T47D (cell line): Measurements from ENCODE around the gene JTB.

ENCODE experiments used
- DNase-seq, 2 experiments: peaks; one replicate each; pipeline versions ENCODE4 v3.0.0 to v3.0.0-alpha.2; 2011 to 2012; ENCODE audit warnings: low read depth in 1 of 2, low spot score in 1 of 2
- JUND ChIP-seq: IDR thresholded peaks from 2 replicates; pipeline ENCODE4 v1.6.1; 2012; ENCODE audit warnings: low read depth
- in situ Hi-C: cut with HindIII; loops from 2 replicates; pipeline ENCODE4 v1.10.0; 2016; ENCODE audit warnings: low sequenced_read_pairs, low pct_unique_long_range_greater_than_20kb

Gene JTB

DNA sequence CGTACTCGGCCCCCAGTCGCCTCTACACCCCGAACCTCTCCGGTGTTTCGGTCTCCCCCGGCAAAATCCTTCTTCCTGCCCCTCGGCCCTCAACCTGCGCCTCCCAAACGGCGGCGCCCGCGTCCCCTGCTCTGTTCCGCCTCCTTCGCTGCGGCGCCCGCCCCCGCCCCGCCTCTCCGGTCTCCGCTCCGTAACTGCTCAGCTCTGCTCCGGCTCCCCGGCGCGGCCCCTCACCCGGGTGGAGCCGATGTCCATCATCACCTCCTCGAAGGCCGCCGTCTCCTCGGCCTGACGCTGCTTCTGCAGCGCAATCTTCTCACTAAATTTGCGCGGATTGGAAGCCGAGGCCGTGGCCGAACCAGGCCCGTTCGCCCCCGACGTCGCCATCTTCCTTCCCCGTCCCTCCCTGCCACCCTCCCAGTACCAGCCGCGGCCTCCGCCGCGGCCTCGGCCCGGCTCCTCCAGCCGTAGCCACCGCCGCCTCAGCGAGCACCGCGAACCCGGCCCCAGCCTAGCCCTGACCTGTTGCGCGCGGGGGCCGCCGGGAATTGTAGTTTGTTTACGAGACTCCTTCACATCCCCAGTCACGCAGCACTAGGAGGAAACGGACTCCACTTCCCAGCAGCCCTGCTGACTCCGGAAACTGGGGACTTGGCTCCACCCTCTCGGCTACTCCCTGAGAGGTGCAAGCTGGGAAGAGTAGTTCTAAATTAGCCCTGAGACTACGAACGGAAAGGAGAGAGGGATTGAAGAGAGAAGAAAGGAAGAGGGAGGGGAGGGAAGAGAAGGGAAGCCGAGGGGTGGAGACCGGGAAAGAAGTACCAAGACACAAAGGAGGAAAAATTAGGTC lies 19.1 kb downstream of the JTB start, which contains the start of gene CRTC2:
CRTC2 (minus strand) TSS at position 502 of the 850 bp plus-strand sequence; CDS start at position 387, 115 bp downstream.
- in situ Hi-C loops: no loop called here
- no peak for TF ChIP-seq JUND
- DNase-seq: peak; percentile 98 to 99

DNA sequence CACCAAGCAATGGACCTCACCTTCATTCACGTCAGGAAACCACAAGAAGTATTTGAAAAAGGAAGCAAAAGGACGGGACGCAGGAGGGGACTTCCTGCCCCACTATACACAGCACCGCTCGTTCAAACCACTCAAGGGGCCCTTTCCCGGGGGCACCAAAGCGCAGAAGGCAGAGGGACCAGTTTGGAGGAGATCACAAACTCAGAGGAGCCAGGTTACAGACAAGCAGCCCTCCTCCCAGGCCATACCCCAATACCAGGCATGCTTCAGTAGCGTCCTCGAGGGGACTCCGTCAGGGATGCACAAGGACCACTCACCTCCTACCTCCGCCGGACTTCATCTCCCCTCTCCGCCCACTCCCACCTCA lies 19.7 kb downstream of the JTB start:
- no peak for TF ChIP-seq JUND
- no peak for DNase-seq
- in situ Hi-C loops: no loop called here

DNA sequence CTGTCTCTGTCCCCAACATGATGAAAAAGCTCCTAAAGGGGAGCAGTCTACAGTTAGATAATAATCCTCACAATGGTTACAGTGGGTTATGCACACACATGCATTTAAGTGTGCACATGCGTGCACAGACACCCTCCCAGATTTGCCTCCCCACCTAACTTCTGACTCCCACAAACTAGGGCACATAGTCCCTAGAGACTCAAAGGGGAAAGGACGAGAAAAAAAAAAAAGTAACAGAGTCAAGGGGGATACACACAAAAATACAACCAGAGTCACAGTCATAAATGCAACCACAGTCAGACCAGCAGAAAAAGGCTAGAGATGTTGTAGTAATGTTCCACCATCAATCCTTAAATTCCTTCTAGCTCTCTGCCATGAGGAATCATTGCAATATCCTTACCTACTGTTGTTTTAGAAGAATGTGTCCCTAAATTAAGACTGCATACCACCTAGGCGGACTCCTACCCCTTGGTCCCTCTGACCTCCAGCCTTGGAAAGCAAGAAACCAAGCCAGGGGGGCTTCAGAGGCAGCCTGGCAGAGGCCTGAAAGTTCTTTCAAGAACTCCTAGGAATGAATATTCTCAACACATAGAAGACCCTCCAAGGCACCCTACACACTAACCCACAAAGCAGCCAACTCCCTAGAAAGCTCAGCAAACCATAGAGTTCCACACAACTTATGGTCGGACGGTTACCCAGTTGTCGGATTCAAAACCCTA lies 20.3 kb downstream of the JTB start:
- TF ChIP-seq JUND: no peak
- DNase-seq: no peak
- in situ Hi-C loops: no loop called here

DNA sequence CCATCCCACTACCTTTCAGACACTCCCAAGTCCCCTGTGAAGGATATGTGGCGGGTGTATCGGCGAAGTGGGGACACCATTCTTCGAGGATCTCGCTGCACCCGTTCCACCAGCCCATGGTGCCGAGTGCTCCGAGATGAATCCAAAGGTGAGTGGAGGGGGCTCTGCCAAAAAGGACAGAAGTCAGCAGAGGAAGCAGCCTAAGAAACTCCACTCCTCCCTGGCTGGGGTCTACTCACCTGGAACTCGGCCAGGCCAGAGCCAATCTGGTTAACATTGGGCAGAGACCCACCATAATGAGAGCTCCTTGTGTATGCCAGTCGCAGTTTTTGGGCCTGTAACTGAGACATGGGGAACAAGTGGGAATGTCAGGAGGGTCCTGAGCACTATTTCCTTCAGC lies 22.6 kb downstream of the JTB start:
- no peak for TF ChIP-seq JUND
- no peak for DNase-seq
- in situ Hi-C loops: no loop called here

DNA sequence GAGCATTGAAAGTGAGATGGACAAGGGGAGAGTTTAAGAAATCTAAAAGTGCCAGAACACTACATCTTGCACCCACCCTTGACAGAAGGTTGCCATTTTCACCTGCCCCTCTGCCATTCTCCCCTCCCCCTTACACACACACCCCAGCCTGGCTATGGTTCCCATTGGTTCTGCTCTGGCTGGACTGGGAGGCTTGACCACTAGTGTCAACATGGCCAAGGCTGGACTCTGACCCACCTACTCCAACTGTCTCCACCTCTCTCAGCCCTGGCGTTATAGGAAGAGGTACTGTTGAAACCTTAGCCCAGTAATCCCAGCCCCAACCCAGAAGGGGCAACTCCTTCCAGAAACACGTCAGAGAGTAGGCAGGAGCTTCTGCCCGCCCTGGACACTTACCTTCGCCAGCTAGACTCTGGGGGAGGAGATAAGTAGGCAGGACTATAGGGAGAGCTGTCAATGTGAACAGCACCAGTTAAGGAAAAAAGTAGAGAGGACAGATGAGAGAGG lies 23.6 kb downstream of the JTB start:
- TF ChIP-seq JUND: no peak
- in situ Hi-C loops: no loop called here
- no peak for DNase-seq

DNA sequence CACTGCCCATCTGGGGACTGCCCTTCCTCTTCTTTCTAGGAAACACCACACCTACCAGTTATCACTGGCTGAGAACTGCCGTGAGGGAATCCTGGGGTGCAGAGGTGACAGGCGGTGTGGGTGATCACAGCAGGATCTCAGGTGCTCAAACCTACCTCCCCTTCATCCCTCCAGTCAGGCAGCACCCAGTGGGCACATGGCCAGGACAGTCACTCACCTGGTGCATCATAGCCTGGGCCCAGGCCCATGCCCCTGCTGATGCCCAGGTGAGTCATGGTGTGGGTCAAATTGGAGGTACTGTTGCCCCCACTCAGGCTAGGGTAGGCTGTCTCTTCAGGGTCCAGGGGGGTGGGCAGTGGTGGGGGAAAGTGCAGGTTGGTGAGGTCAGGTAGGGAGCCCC lies 25.7 kb downstream of the JTB start:
- DNase-seq: no peak
- no peak for TF ChIP-seq JUND
- in situ Hi-C loops: no loop called here

DNA sequence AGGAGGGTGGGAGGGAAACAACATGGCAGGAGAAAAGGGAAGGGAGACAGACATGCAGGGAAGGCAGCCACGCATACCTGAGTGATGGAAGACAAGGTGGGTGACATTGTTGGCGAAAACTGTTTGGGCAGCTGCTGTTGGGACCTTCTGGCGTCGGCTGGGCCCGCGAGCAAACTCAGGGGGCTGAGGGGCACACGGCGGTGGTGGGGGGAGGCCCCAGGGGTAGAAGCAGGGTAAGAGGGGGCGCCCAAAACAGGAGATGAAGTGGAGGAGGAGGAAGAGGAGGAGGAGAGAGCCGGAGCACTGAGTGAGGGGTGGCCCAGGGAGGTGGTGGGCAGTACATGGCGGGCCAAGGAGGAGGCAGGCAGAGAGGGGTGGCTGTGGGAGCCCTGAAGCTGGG lies 26.3 kb downstream of the JTB start:
- DNase-seq: no peak
- in situ Hi-C loops: no loop called here
- TF ChIP-seq JUND: no peak

DNA sequence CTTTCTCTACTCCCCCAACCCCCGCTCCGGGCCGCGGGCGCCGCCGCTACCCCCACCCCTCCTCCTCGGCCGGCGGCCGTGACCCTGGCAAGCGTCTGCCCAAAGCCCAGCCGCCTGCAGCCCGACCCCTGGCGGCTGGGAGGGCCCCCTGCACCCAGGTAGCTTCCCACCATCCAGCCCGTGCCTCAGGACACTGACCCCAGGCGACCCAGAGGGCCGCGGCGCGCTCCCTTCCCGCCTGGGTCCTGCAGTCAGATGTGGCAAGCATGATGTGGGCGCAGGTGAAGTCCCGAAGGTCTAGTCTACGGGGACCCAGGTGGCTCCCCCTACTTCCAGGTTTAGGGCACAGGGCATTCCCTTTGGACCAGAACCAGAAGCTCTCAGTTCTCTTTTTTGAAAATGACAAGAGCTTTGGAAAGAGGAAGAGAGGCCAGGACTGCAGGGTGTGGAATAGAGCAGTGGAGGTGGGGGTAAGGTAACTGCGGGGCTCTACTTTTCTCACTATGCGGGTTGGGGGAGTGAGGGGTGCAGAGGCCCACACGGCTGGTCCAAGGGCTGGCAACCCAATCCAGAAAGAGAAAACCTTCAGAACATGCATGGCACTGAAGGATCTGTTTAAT lies 30.7 kb downstream of the JTB start, which contains the start of gene DENND4B:
DENND4B (minus strand) TSS at position 97 of the 620 bp plus-strand sequence. CDS start 2,344 bp downstream, outside the sequence.
- TF ChIP-seq JUND: no peak
- in situ Hi-C loops: no loop called here
- peak; percentile 88 to 97 for DNase-seq

DNA sequence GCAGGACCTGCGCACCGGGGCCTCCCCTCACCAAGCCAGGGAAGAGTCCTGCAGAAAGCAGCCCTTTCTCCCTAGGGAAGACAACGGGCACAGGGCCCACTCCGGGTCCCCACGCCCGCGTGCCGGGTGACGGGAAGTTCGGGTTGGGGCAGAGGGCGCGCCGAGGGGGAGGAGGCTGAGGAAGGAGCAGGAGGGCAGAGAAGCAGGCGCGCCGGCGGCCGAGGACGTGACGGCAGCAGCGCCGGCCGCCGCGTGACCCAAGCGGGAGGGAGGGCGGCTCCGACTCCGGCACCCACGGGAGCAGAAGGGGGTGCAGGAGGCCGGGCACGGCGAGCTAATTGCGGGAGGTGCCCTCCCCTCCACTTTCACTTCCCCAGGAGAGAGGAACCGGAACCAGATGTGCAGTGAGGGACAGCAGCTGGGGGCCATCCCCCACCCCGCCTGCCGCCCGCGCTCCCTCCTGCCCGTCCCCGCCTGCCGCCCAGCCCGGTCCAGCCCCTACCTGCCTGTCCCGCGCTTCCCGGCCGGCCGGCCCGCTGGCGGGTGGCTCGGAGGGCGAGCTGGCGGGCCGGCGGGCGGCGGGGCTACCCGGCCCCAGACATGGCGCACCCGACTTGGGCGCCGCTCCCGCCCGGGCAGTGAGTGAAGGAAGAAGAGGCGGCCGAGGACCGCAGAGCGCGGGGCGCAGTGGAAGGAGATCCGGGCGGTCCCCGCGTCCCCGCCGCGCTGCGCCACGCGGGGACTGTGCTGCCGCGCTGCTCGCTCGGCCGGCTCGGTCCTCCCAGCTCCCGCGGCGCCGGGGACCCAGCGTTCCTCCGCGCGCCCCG lies 31.5 kb downstream of the JTB start:
- in situ Hi-C loops: no loop called here
- DNase-seq: peak; percentile 84 to 88
- TF ChIP-seq JUND: no peak

DNA sequence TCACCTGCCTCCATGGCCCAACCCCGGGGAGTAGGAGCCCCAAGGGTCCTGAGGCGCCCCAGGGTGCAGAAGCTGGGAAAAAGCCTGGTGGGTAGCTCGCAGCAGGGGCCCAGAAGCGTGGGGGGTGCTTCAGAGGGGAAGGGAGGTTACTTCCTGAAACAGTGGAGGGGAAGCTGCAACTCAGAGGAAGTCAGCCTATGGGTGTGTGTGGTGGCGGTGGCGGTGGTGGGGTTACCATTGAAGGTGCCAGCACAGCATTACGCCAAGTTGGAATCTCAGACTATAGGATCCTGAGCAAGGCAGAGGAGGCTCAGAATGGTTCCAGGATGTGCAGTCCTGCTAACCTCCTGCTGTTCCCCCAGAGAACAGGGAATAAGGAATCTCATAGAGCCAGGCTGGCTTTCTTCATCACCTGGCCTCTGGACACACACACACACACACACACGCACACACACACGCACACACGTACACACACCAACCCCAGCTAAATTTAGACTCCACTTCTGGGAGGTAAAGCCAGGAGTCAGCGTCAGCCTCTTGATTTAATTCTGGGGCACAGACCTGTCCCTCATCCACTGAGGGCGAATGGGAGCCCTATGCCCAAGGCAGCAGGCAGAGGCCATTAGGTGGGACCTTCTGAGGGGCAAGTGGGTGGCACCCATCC lies 32.2 kb downstream of the JTB start:
- DNase-seq: peak in 1 of 2 experiments; percentile 62
- in situ Hi-C loops: no loop called here
- TF ChIP-seq JUND: no peak

DNA sequence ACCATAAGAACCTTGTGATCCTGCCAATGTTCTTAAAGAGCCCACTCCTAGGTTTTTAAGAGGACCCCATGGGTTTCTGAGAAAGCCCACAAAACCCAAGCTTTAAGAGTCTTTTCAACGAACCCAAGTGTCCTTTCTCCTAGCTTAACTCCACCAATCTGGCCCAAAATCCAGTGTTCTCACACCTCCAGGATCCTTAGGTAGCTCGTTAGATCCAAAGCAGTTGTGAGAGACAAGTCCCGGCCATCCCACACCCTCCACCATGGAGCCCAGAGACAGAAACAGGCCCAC lies 32.7 kb downstream of the JTB start:
- in situ Hi-C loops: no loop called here
- no peak for TF ChIP-seq JUND
- DNase-seq: no peak
